IMR-90 (cell line): ENCODE data around the gene DGAT2. TPM values are rescaled to one million over a fixed set of nuclear protein-coding genes. Genes with fewer than 3 reads are reported as not detected.

Source experiments
- ATAC-seq: fragments of 200-7000 bp; cut with Tn5 transposase; 2 replicates; pipeline ENCODE4 v1.9.1; 2020; ENCODE audit warnings: low read depth, mild to moderate bottlenecking, moderate library complexity
- BruUV-seq: library from RNA; stranded (reverse); fragments of 400-500 nt; replicated peaks from 2 replicates; lab custom pipeline; 2021; lab: Mats Ljungman, UMichigan
- CTCF ChIA-PET: fragments of 300-600 bp; formaldehyde crosslinking; extraction: SDS; loops from one replicate; lab custom pipeline; 2021; ENCODE audit warnings: antibody characterized with exemption; lab: Yijun Ruan, JAX
- POLR2A ChIA-PET: fragments of 300-600 bp; sonication (Branson Sonifier 250); formaldehyde crosslinking; loops from one replicate; lab custom pipeline; 2022; ENCODE audit warnings: antibody characterized with exemption; ENCODE audit not compliant: unreplicated experiment; lab: Charles Lee
- DNase-seq: peaks from one replicate; pipeline ENCODE4 v3.0.0; 2013
- H2AFZ ChIP-seq: replicated peaks from 2 replicates; pipeline ENCODE3; 2013; ENCODE audit warnings: low read length, mild to moderate bottlenecking; ENCODE audit not compliant: poor library complexity
- H2AK5ac ChIP-seq: 2 replicates; pipeline ENCODE4 v1.6.1; 2013; ENCODE audit warnings: low read depth, low read length, inconsistent platforms
- H2AK9ac ChIP-seq: replicated peaks from 2 replicates; pipeline ENCODE3; 2013; ENCODE audit warnings: mild to moderate bottlenecking, low read depth, low read length, moderate library complexity; ENCODE audit not compliant: poor library complexity
- H2BK120ac ChIP-seq: 2 replicates; pipeline ENCODE4 v1.6.1; 2013; ENCODE audit warnings: low read depth, low read length, inconsistent platforms
- H2BK15ac ChIP-seq: 3 replicates; pipeline ENCODE4 v1.6.1; 2013; ENCODE audit warnings: low read depth, low read length, inconsistent platforms
- H2BK20ac ChIP-seq: 2 replicates; pipeline ENCODE4 v1.6.1; 2013; ENCODE audit warnings: low read depth, mild to moderate bottlenecking, inconsistent platforms, low read length, moderate library complexity
- H2BK5ac ChIP-seq: 2 replicates; pipeline ENCODE4 v1.6.1; 2013; ENCODE audit warnings: mild to moderate bottlenecking, low read depth, low read length, inconsistent platforms; ENCODE audit not compliant: poor library complexity, severe bottlenecking
- H3K14ac ChIP-seq: replicated peaks from 2 replicates; pipeline ENCODE4 v1.6.1; 2013; ENCODE audit warnings: low read depth, low read length, inconsistent platforms
- H3K18ac ChIP-seq: 2 replicates; pipeline ENCODE4 v1.6.1; 2013; ENCODE audit warnings: low read depth, low read length, control low read depth
- H3K23ac ChIP-seq: 2 replicates; pipeline ENCODE4 v1.6.1; 2013; ENCODE audit warnings: low read depth, low read length, inconsistent platforms
- H3K27ac ChIP-seq: 2 replicates; pipeline ENCODE4 v1.5.1; 2013; ENCODE audit warnings: mild to moderate bottlenecking, control low read depth, low read length; ENCODE audit not compliant: insufficient read depth
- H3K27me3 ChIP-seq: 2 replicates; pipeline ENCODE4 v1.6.1; 2013; ENCODE audit warnings: low read length; ENCODE audit not compliant: control insufficient read depth, insufficient read depth
- H3K36me3 ChIP-seq: 2 replicates; pipeline ENCODE4 v1.6.1; 2013; ENCODE audit warnings: low read length, mixed read lengths; ENCODE audit not compliant: control insufficient read depth, insufficient read depth
- H3K4ac ChIP-seq: 2 replicates; pipeline ENCODE4 v1.6.1; 2013; ENCODE audit warnings: low read depth, low read length, inconsistent platforms
- H3K4me1 ChIP-seq: 2 replicates; pipeline ENCODE4 v1.6.1; 2013; ENCODE audit warnings: low read length, mixed read lengths; ENCODE audit not compliant: control insufficient read depth, insufficient read depth
- H3K4me2 ChIP-seq: 2 replicates; pipeline ENCODE4 v1.6.1; 2013; ENCODE audit warnings: low read depth, mild to moderate bottlenecking, control low read depth, low read length, moderate library complexity
- H3K4me3 ChIP-seq: 2 replicates; pipeline ENCODE4 v1.5.1; 2013; ENCODE audit warnings: low read depth, mild to moderate bottlenecking, control low read depth, low read length, moderate library complexity; ENCODE audit not compliant: insufficient read depth
- H3K56ac ChIP-seq: 2 replicates; pipeline ENCODE4 v1.6.1; 2013; ENCODE audit warnings: low read length, inconsistent platforms; ENCODE audit not compliant: insufficient read depth; ENCODE audit errors: extremely low read depth
- H3K79me1 ChIP-seq, 2 experiments: 2 replicates each; pipeline ENCODE4 v1.6.1; 2013; ENCODE audit warnings: low read length in 2 of 2, inconsistent platforms in 1 of 2, low read depth in 1 of 2
- H3K9ac ChIP-seq: 2 replicates; pipeline ENCODE4 v1.6.1; 2013; ENCODE audit warnings: low read depth, low read length, control low read depth
- H3K9me1 ChIP-seq: 2 replicates; pipeline ENCODE4 v1.6.1; 2013; ENCODE audit warnings: low read length, inconsistent platforms; ENCODE audit not compliant: insufficient read depth
- H3K9me3 ChIP-seq: 2 replicates; pipeline ENCODE4 v1.6.1; 2013; ENCODE audit warnings: low read length; ENCODE audit not compliant: control insufficient read depth, insufficient read depth
- H4K20me1 ChIP-seq: 2 replicates; pipeline ENCODE4 v1.6.1; 2013; ENCODE audit warnings: low read length, inconsistent platforms; ENCODE audit not compliant: insufficient read depth
- H4K5ac ChIP-seq: 2 replicates; pipeline ENCODE4 v1.6.1; 2013; ENCODE audit warnings: mild to moderate bottlenecking, low read depth, low read length, control low read depth
- H4K8ac ChIP-seq, 2 experiments: 2 replicates each; pipeline ENCODE4 v1.6.1; 2013; ENCODE audit warnings: low read depth in 2 of 2, low read length in 2 of 2, control low read depth in 1 of 2, inconsistent platforms in 1 of 2
- H4K91ac ChIP-seq: 2 replicates; pipeline ENCODE4 v1.6.1; 2013; ENCODE audit warnings: low read depth, low read length, inconsistent platforms; ENCODE audit not compliant: insufficient read depth
- BHLHE40 ChIP-seq: fragments of 150-350 bp; IDR thresholded peaks from 2 replicates; pipeline ENCODE4 v1.6.1; 2016; ENCODE audit warnings: mild to moderate bottlenecking, low read depth, low read length
- FOS ChIP-seq: fragments of 150-350 bp; IDR thresholded peaks from 2 replicates; pipeline ENCODE4 v1.6.1; 2016; ENCODE audit warnings: low read depth, low read length
- NFE2L2 ChIP-seq: fragments of 150-350 bp; IDR thresholded peaks from 2 replicates; pipeline ENCODE4 v1.6.1; 2016; ENCODE audit warnings: low read depth, mild to moderate bottlenecking, low read length
- RAD21 ChIP-seq: IDR thresholded peaks from 2 replicates; pipeline ENCODE4 v1.6.1; 2012; ENCODE audit warnings: low read length, improper control_type of control experiment
- RCOR1 ChIP-seq: IDR thresholded peaks from 2 replicates; pipeline ENCODE4 v1.6.1; 2012; ENCODE audit warnings: mild to moderate bottlenecking, low read length, improper control_type of control experiment; ENCODE audit not compliant: insufficient replicate concordance
- RFX5 ChIP-seq: IDR thresholded peaks from 2 replicates; pipeline ENCODE4 v1.8.0; 2012; ENCODE audit warnings: low read depth, mild to moderate bottlenecking, low read length, moderate library complexity
- SMC3 ChIP-seq: fragments of 150-350 bp; IDR thresholded peaks from 2 replicates; pipeline ENCODE4 v1.6.1; 2016; ENCODE audit warnings: low read depth, mild to moderate bottlenecking, antibody characterized with exemption, low read length, moderate library complexity
- WGBS, 2 experiments: methylation state at CpG; one replicate each; pipeline versions ENCODE4 v1.1.5 to v1.1.7; 2013; ENCODE audit warnings: missing lambda C conversion rate in 2 of 2; ENCODE audit not compliant: insufficient read length in 1 of 2; ENCODE audit errors: extremely low coverage in 2 of 2; 5-methylcytosine and 5-hydroxymethylcytosine counted together
- dilution Hi-C: fragments of 300-500 bp; cut with HindIII; formaldehyde crosslinking; loops from one replicate; pipeline ENCODE4 v1.14.3; 2018; ENCODE audit warnings: low sequenced_read_pairs; ENCODE audit not compliant: unreplicated experiment
- in situ Hi-C: fragments of 300-500 bp; cut with MboI; formaldehyde crosslinking; loops from 3 replicates; pipeline ENCODE4 v1.14.3; 2019; ENCODE audit warnings: low sequenced_read_pairs, inconsistent platforms, mixed read lengths
- intact Hi-C: fragments of 100-400 bp; cut with micrococcal nuclease; formaldehyde crosslinking; loops from 2 replicates; pipeline ENCODE4 v1.10.0; 2022
- polyA plus RNA-seq, 3 experiments: library from polyadenylated mRNA; depleted of rRNA; stranded (reverse); fragments of >200 nt; gene quantifications; 2 replicates each; pipeline ENCODE4 v1.2.3, GENCODE V29; 2012; ENCODE audit warnings: low replicate concordance in 1 of 3
- total RNA-seq: library from RNA; depleted of rRNA; stranded (reverse); fragments of >200 nt; gene quantifications from 2 replicates; pipeline ENCODE4 v1.2.3, GENCODE V29; 2012

Gene DGAT2
- total and polyA plus RNA-seq, 2 of the 4 experiments (the other 2 are of a cell fraction): 2.3 to 2.4 TPM

DNA sequence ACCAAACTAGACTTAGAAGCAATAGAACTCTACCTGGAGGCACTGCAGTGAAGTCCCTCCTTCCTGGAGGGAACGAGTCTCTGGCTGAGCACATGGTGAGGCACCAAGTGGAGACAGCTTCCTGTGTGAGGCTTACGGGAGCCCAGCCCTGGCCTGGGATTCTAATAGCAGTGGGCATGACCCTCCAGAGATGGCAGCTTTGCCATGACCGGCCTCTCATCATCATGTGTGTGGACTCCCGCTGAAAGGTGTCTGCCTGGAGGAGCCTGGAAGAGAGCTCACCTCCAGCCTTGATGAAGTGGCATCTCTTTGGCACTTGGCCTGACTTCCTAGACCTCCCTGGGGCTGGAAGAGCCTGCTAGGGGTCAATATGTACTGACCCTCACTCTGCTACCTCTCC lies 8.0 kb downstream of the DGAT2 start:
- POLR2A ChIA-PET: no interaction called here
- ATAC-seq (no peak), DNase-seq (no peak)
- H3K9ac ChIP-seq: no peak overlapping the region
- H4K8ac ChIP-seq: no peak overlapping the region
- no peak overlapping the region for H4K5ac ChIP-seq
- no peak overlapping the region for H3K14ac ChIP-seq
- H3K9me3 ChIP-seq: no peaks in the 10 kb centered on the region
- no peak overlapping the region for H2AK5ac ChIP-seq
- H2BK120ac ChIP-seq: no peak overlapping the region
- H2BK5ac ChIP-seq: no peak overlapping the region
- no TSS peak for BruUV-seq
- no peak overlapping the region for H3K4ac ChIP-seq
- no peaks in the 10 kb centered on the region for H3K9me1 ChIP-seq
- H4K20me1 ChIP-seq: no peaks in the 10 kb centered on the region
- H2AK9ac ChIP-seq: no peak overlapping the region
- H3K79me1 ChIP-seq: no peaks in the 10 kb centered on the region
- peaks cover 15% of the 10 kb centered on the region; the same call in 1 of the 2 replicates for H3K27me3 ChIP-seq
- H4K91ac ChIP-seq: no peak overlapping the region
- H3K27ac ChIP-seq: no peak overlapping the region
- no peaks in the 10 kb centered on the region for H3K36me3 ChIP-seq
- CTCF ChIA-PET: no interaction called here
- peak overlapping the region; percentile 56 for H2AFZ ChIP-seq
- no peaks in the 10 kb centered on the region for H3K4me1 ChIP-seq
- no peak overlapping the region for H3K18ac ChIP-seq
- H3K23ac ChIP-seq: no peak overlapping the region
- intact Hi-C loops: no loop called here
- no peak overlapping the region for H2BK15ac ChIP-seq
- in situ Hi-C loops: no loop called here
- TF ChIP-seq NFE2L2 (no peak), SMC3 (no peak), FOS (no peak), RFX5 (no peak), RCOR1 (no peak), RAD21 (no peak), BHLHE40 (no peak)
- H3K4me2 ChIP-seq: no peak overlapping the region
- no CpG with 5 or more reads among the region's 4 CpGs for WGBS, 2 experiments
- no peak overlapping the region for H2BK20ac ChIP-seq
- dilution Hi-C loops: no loop called here
- no peak overlapping the region for H3K4me3 ChIP-seq
- no peak overlapping the region for H3K56ac ChIP-seq
